OCI-M2 (cell line): ENCODE results near the gene KAT6B.

Experiments used
- DNase-seq: peaks from one replicate; lab custom pipeline; 2025; ENCODE audit not compliant: unreplicated experiment; lab: John Stamatoyannopoulos, UW

Gene KAT6B

GRCh38 chr10:74947781-74948401 is 121.5 kb downstream of the KAT6B start:
- DNase-seq = no peak

- no peak for DNase-seq
Observed at GRCh38 chr10:74949034-74949832, 122.8 kb downstream of the KAT6B start.

- DNase-seq = no peak
Observed at GRCh38 chr10:74949843-74950765, 123.7 kb downstream of the KAT6B start.

GRCh38 chr10:74953214-74953613 is 126.8 kb downstream of the KAT6B start:
- no peak for DNase-seq

- no peak for DNase-seq
Observed at GRCh38 chr10:74955796-74956195, 129.4 kb downstream of the KAT6B start.

GRCh38 chr10:74956555-74957111 is 130.2 kb downstream of the KAT6B start:
- DNase-seq = no peak

- DNase-seq = no peak
Observed at GRCh38 chr10:74957285-74957961, 131.0 kb downstream of the KAT6B start.

- DNase-seq = no peak
Observed at GRCh38 chr10:74958316-74958715, 131.9 kb downstream of the KAT6B start.

- no peak for DNase-seq
Observed at GRCh38 chr10:74960670-74961069, 134.3 kb downstream of the KAT6B start.

GRCh38 chr10:74962517-74962916 is 136.1 kb downstream of the KAT6B start:
- no peak for DNase-seq

GRCh38 chr10:74963549-74963948 is 137.1 kb downstream of the KAT6B start:
- DNase-seq = no peak

GRCh38 chr10:74967911-74968666 is 141.7 kb downstream of the KAT6B start:
- DNase-seq = no peak

GRCh38 chr10:74968667-74969061 is 142.3 kb downstream of the KAT6B start:
- DNase-seq = no peak

GRCh38 chr10:74969093-74969492 is 142.7 kb downstream of the KAT6B start:
- DNase-seq = no peak

- no peak for DNase-seq
Observed at GRCh38 chr10:74969530-74969929, 143.1 kb downstream of the KAT6B start.

- DNase-seq = no peak
Observed at GRCh38 chr10:74973741-74974392, 147.5 kb downstream of the KAT6B start.

- no peak for DNase-seq
Observed at GRCh38 chr10:74975758-74976157, 149.4 kb downstream of the KAT6B start.

GRCh38 chr10:74976565-74976964 is 150.2 kb downstream of the KAT6B start:
- no peak for DNase-seq

- no peak for DNase-seq
Observed at GRCh38 chr10:74977072-74977471, 150.7 kb downstream of the KAT6B start.
